Medulla oblongata (tissue), 1 donor: ENCODE data around the gene CHRM4.

Experiments
- DNase-seq: peaks from one replicate; pipeline ENCODE4 v3.0.0-alpha.2; 2015; ENCODE audit errors: extremely low spot score

Gene CHRM4

DNA sequence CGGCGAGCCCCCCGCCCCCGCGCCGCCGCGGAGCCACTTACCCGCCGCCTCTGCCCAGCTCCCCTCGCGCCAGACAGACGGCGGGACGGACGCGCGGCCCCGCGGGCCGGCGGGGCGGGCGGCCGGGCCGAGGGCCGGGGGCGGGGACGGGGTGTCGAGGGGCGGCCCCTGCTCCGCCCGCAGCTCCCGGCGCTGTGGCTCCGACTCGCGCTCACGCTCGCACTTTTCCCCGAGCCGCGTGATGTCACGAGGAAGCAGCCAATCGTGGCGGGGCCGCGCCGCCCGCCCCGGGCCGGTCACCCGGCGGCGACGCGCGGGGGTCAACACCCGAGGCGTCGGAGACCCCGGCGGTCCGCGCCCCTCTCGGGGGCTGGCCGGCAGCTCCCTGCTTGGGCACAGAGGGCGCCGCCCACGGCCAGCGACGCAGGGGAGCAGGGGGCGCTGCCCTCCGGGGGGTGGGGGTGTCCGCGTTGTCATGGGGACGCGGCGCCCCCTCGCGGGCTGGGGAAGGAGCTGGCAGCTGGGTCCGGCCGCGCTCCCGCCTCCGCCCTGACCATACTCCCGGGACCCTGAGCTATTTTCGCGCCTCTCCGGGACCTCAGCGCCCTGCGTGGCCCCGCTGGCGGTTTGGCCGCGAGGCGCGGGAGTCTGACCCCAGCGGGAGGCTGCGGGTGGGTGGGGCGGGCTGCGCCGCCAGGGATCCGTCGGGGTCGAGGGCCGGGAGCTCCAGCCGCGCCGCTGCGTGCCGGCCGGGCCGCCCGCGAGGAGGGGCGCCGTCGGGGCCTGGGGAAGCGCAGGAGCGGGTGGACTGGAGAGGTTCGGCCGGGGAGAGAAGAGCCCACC lies at the start of gene CHRM4:
Gene CHRM4, minus strand, starts transcription at position 199 of the 843 bp plus-strand sequence. CDS start 5,219 bp downstream, outside the sequence.
- DNase-seq = no peak

- no peak for DNase-seq
Observed at GRCh38 chr11:46438211-46438610, 46.6 kb upstream of the CHRM4 start.

- no peak for DNase-seq
Observed at GRCh38 chr11:46437122-46437689, 45.6 kb upstream of the CHRM4 start.

DNA sequence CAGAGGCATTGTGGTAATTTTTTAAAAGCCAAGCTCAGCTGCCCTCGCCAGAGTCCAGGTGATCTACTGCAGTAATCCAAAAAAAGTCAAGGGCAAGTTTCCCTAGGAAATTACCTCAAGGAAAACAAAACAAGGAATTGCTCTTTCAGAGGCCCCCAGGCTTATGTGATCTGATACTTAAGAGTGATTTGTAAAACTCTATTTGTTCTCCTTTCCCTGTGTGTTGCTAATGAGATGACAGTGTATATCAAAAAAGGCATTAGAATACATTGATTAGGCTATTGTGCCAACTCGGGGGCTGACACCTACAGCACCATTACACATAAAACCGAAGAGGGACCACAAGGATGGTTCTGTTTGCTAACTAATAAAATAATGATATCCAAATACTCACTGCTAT lies 44.5 kb upstream of the CHRM4 start:
- DNase-seq = no peak

GRCh38 chr11:46435679-46436078 lies 44.1 kb upstream of the CHRM4 start:
- no peak for DNase-seq

DNA sequence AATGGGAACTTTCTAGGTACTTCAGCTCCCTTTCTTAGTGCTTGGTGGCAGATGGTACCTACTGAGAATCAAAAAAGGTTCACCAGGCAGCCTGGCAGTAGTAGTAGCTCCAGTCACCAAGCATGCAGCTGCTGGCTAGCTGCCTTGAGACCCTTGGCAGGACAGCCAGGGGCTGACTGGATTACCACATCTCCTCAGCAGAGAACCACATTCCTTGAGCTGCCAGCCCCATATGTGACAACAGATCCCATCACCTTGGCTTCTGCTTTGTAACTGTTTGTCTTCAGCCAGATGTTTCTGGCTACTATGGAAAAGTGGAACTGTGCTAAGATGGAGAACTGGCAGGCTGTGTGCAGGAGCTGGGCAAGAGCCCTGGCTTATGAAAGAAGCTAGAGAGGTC lies 39.6 kb upstream of the CHRM4 start:
- no peak for DNase-seq

DNA sequence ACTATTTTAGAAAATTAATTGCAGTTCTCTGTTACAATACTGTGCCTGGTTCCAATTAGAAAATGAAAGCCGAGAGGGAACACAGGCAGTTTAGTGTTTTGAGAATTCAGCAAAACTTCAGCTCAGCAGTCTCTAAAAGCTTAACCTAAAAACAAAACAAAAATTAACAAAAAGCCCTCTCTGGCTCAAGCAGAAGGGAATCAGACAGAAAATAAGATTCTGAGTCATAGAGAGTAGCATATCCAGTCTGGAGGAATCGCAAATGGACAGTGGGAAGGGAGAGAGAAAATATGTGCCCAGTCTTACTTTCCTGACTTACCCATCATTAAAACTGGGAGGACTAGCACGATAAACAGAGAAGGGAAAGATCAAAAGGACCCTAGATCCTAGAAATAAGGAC lies 38.1 kb upstream of the CHRM4 start:
- no peak for DNase-seq

DNA sequence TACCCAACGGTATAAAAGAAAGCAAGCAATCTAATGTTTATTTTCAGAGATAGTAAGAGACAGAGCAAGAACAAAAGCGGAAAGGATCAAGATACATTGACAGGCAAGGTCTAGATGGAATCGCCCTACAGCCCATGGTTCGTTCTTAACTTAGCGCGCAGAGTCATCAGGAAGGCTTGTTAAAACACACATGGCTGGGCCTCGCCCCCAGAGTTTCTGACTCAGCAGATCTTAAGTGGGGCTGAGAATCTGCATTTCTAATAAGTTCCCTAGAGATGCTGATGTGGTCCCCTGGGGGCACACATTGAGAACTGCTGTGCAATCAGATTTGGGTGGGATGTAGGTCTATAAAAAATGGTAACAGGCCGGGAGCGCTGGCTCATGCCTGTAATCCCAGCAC lies 35.8 kb upstream of the CHRM4 start:
- DNase-seq = no peak

GRCh38 chr11:46426233-46426991 lies 34.8 kb upstream of the CHRM4 start:
- DNase-seq = no peak

- no peak for DNase-seq
Observed at GRCh38 chr11:46422588-46422987, 31.0 kb upstream of the CHRM4 start.

- no peak for DNase-seq
Observed at GRCh38 chr11:46421257-46421880, 29.8 kb upstream of the CHRM4 start.

- no peak for DNase-seq
Observed at GRCh38 chr11:46420513-46420912, 28.9 kb upstream of the CHRM4 start.

DNA sequence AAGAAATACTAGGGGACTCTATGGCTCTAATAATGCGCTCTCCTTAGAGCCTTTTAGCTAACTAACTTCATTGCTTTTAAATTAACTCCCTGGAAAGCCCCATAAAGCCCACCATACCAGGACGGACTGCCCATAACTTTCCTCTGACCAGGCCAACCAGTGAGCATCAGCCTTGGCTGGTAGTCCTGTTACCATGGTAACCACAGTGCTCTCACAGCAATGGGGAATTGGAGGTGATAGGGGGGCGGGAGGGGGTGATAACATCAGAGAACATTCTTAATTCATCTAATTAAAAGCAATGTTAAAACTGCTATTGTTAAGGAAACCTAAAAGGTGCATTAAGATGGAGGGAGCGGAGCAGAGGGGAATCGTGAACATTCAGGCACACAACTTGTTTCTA lies 27.2 kb upstream of the CHRM4 start:
- DNase-seq = no peak

DNA sequence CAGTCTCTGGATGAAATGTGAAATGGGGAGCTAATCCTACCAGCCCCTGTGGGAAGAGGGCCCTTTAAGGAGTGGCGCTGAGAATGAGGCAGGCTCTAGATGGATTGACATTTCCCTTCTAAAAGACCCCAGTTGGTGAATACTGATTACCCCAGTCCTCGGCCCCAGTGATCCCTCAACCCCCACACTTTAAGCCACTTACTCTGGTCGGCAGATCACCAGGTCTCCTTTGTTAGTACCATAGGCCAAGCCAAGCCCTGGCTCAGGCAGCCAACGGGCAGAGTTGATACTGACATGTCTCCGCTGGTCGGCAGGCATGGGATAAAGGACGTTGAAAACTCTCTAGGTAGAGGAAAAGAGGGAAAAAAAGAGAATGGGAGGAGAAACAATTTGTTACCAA lies 26.1 kb upstream of the CHRM4 start:
- no peak for DNase-seq

DNA sequence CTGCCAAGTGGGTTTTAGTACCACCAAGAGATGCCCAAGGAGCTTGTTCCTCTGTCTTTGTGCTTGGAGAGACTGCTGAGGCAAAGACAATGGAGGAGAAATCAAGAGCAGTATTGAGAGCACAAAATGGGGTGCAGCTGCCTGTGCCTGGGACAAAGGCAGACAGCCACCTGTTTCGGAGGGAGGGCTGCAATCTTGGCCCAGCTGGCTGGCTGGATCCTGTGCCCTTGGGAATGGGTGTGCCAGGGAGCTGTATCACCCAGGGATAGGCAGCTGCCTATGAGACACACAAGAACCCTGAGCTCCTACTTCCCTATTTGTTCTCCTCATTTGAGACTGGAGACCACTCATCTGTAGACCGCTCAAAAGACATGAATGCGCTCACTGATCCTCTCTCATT lies 23.3 kb upstream of the CHRM4 start:
- DNase-seq = no peak

GRCh38 chr11:46414466-46414796 lies 22.9 kb upstream of the CHRM4 start:
- DNase-seq = no peak

GRCh38 chr11:46413760-46414465 lies 22.3 kb upstream of the CHRM4 start:
- DNase-seq = no peak

- DNase-seq = peak; percentile 22
Observed at GRCh38 chr11:46410021-46410420, 18.4 kb upstream of the CHRM4 start.

- no peak for DNase-seq
Observed at GRCh38 chr11:46408407-46408986, 16.9 kb upstream of the CHRM4 start.

- no peak for DNase-seq
Observed at GRCh38 chr11:46407635-46408034, 16.1 kb upstream of the CHRM4 start.

DNA sequence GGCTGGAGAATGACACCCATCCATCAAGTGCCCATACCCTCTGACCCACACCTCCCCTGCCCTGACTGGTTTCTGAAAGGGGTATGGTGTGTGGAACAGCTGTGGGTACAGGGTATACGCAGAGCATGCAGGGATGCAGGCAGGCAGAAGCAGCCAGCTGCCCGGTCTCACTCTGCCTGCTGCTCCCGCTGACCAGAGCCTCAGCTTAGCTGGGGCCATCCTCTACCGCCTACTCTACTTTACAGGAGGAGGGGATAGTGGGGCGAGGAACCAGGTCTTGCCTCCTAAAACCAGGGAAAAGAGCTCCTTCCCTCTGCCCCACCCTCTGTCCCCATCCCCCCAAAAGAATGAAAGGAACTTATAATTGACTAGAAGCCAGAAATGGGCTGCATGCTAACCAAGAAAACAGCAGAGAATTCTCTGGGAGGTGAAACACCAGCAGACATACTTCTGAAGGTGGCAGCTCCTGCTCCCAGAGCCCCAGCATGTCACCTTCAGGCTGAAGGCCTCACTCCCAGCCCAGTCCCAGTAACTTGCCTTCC lies 13.0 kb upstream of the CHRM4 start:
- no peak for DNase-seq
